Neural progenitor cell (in vitro differentiated cells): ENCODE results near the gene UBXN6.

Source experiments
- CTCF ChIP-seq: fragments of 200-600 bp; sonication (generic); IDR thresholded peaks from 2 replicates; pipeline ENCODE4 v1.5.1; 2017; ENCODE audit warnings: antibody characterized with exemption, mild to moderate bottlenecking
- EZH2 ChIP-seq: fragments of 200-600 bp; sonication (generic); IDR thresholded peaks from 2 replicates; pipeline ENCODE4 v1.6.1; 2017; ENCODE audit warnings: antibody characterized with exemption, mild to moderate bottlenecking, moderate library complexity

DNA sequence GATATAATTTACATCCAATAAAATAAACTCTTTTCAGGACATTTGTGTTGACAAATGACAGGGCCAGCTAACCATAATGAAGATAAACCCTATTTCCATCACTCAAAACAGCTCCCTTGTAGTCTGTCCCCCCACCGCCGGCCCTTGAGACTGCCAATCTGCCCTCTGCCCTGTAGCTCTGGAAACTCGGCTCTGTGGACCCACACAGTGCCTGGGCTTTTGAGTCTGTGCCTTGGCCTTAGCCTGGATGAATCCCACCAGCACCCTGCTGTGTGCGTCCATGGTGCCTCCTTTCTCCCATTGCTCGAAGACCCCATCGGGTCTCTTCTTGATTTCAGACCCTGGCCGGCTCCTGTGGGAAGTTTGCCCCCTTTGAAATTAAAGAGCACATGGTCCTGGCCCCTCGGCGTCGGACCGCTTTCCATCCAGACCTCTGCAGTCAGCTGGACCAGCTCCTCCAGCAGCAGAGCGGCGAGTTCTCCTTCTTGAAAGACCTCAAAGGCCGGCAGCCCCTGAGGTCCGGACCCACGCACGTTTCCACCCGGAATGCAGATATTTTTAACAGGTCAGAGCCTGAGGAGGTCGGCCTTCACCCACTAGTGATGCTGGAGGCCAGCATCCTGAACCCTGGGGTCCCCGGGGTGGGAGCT lies 29.1 kb downstream of the UBXN6 start:
- TF ChIP-seq EZH2 = no peak
- no peak for TF ChIP-seq CTCF
